GM12874 (cell line): Measurements from ENCODE around the gene TOR1AIP2.

ENCODE experiments used
- CTCF ChIP-seq: IDR thresholded peaks from 2 replicates; pipeline ENCODE4 v1.5.1; 2011; ENCODE audit warnings: low read depth, mild to moderate bottlenecking, control low read depth, low read length, moderate library complexity; ENCODE audit not compliant: insufficient read depth

The TOR1AIP2 gene

DNA sequence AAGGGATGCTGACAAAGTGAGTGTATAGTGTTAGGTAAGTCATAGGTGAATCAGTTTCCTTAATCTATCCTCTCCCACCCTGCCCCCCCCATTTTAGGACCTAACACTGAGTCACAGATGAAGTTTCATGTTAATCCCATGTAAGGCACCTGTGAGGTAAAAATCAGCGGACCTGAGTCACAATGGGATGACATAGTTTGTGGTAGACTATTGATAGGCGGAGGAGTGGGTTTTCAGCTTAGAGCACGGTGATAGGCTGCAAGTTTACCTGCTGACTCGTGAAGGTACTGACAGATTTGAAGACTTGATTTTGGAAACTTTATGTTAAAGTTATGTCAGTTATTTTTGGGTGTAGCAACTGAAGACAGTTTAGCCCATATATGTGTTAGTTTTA lies 6.1 kb upstream of the TOR1AIP2 start:
- no peak for TF ChIP-seq CTCF

GRCh38 chr1:179883040-179883744 lies 5.6 kb upstream of the TOR1AIP2 start:
- TF ChIP-seq CTCF, result no peak

- TF ChIP-seq CTCF, result peak; percentile 39; the same call in 1 of the 2 replicates
Observed at GRCh38 chr1:179882253-179883039, 4.8 kb upstream of the TOR1AIP2 start, which contains the start of gene TOR1AIP1. TSS of gene TOR1AIP1 (plus strand) at chr1:179882285. CDS start at chr1:179882503, 218 bp downstream.

DNA sequence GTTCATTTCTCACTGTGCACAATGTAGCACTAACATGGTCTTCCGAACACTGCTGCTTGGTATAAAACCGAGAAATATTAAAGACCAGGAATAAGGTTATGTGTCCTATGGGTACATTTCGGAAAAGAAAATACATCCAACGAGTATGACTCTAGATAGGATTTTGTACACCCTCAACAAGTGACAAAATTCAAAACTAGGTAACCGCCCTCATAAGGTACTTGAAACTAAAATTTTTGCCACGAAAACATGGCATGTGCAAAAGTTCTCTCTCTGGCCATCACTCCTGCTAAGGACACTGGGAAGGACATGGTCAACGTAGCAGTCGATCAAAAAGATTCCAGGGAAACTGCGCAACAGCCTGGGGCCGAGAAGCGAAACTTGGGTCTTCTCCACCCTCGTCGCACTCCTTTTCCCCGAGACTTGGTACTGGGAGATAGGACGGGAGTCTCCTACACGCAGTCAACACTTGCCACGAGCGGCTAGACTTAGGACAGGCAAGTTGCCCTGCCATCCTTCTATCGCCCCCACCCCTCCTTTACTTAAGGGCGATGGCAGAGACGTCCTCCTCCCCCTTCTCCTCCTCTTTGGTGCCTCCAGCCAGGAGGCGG lies 4.1 kb upstream of the TOR1AIP2 start:
- TF ChIP-seq CTCF, result no peak

- no peak for TF ChIP-seq CTCF
Observed at GRCh38 chr1:179879797-179880196, 2.2 kb upstream of the TOR1AIP2 start.

DNA sequence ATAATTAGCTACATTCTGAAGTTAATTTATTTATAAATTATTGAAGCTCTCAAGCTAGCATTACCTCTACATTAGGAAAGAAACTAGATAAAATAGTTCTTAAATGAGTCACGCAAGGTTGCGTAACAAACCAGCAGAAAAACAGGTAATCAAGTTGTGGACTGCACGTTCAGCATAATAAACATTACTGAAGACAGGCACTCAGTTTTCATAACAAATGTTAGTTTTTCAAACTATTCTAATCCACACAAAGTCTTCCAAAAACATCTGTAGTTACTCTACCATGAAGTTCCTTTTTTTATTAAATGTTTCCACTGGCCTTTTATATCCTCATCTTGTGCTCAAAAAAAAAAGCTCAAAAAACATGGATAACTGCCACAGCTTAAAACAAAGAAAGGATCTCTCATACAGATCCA lies 1.3 kb downstream of the TOR1AIP2 start:
- no peak for TF ChIP-seq CTCF

DNA sequence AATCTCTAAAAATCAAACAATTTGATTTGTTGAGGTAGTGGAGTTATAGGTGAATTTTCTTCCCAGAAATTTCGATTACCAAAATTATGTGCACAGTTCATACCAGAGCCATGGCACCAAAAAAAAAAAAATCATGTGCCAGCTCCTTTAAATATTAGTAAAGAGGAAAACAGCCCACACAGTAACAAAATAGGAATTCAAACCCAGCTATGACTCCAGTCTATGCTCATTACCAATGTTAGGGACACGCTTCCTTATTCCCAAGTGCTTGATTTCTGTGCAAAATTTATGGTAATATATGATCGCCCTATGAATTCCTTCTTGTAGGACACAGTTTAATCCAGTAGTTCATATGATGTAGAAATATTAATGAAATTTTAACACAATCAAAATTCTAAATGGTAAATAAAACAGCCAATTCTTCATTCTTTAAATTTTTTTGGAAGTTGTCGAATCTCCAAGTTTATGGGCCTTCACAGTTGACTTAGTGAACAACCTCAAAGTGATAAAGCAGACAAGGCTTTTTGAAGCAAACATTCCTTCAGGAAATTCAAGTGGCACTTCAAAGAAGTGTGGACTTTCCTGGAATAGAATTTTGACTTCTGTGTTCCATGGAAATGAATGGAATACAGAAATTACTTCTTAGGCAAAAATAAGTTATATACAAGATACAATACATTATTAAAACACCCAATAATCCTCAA lies 1.9 kb downstream of the TOR1AIP2 start:
- TF ChIP-seq CTCF, result no peak
